HFF-Myc (cell line): ENCODE results near the gene MEMO1.

ENCODE experiments used
- DNase-seq: peaks from one replicate; pipeline ENCODE4 v3.0.0-alpha.2; 2011; ENCODE audit warnings: low read depth; ENCODE audit errors: extremely low read depth
- H3K4me3 ChIP-seq: replicated peaks from 2 replicates; pipeline ENCODE4 v1.5.1; 2011; ENCODE audit warnings: low read depth, mild to moderate bottlenecking, control low read depth, low read length
- CTCF ChIP-seq: IDR thresholded peaks from 2 replicates; pipeline ENCODE4 v1.5.1; 2012; ENCODE audit warnings: mild to moderate bottlenecking, low read depth, low read length, control low read depth; ENCODE audit errors: missing control alignments

MEMO1 gene

GRCh38 chr2:32003791-32004190 is 7.0 kb downstream of the MEMO1 start:
- no peak overlapping the region for H3K4me3 ChIP-seq
- DNase-seq = no peak
- TF ChIP-seq CTCF = no peak

GRCh38 chr2:32002406-32002805 is 8.4 kb downstream of the MEMO1 start:
- no peak for DNase-seq

GRCh38 chr2:31999438-31999837 is 11.4 kb downstream of the MEMO1 start:
- DNase-seq = no peak
- TF ChIP-seq CTCF = no peak
- no peak overlapping the region for H3K4me3 ChIP-seq

More at GRCh38 chr2:32002406-32002805, 8.4 kb downstream of the MEMO1 start:
- no peak overlapping the region for H3K4me3 ChIP-seq
- no peak for TF ChIP-seq CTCF

- H3K4me3 ChIP-seq = no peak overlapping the region
- no peak for DNase-seq
- TF ChIP-seq CTCF = no peak
Observed at GRCh38 chr2:31998731-31999383, 12.0 kb downstream of the MEMO1 start.

- H3K4me3 ChIP-seq = no peak overlapping the region
- no peak for DNase-seq
- no peak for TF ChIP-seq CTCF
Observed at GRCh38 chr2:31997653-31998052, 13.2 kb downstream of the MEMO1 start.

- DNase-seq = no peak
- H3K4me3 ChIP-seq = no peak overlapping the region
- TF ChIP-seq CTCF = no peak
Observed at GRCh38 chr2:31996571-31997150, 14.1 kb downstream of the MEMO1 start.

- TF ChIP-seq CTCF = no peak
- H3K4me3 ChIP-seq = no peak overlapping the region
- DNase-seq = no peak
Observed at GRCh38 chr2:31992934-31993333, 17.9 kb downstream of the MEMO1 start.
